ENCODE measurements around the gene ASIC2.

ASIC2 gene

DNA sequence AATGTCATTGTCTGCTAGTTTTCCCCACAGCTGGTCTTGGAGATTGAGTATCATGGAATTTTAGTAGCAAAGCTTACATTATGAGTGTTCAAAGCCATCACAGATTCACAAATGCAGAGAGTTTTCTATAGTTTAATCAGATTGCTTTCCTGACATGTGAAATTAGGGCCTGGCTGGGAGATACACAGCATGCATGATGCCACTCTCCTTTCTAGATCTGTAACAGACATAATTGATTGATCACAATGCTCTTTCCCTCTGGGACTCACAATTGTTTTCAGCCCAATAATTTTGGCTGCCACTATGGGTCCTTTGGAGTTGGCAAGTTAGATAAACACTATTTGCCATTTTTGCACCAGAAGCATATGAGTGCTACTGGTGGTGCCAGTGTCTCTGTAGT, 168.9 kb downstream of the ASIC2 start:
- no peak overlapping the region for H3K4me3 ChIP-seq (ENCODE audit: low read length)
- TF ChIP-seq ZNF274 (IDR thresholded peaks at IDR 0.05; ENCODE audit: low read depth, low read length): no peak

DNA sequence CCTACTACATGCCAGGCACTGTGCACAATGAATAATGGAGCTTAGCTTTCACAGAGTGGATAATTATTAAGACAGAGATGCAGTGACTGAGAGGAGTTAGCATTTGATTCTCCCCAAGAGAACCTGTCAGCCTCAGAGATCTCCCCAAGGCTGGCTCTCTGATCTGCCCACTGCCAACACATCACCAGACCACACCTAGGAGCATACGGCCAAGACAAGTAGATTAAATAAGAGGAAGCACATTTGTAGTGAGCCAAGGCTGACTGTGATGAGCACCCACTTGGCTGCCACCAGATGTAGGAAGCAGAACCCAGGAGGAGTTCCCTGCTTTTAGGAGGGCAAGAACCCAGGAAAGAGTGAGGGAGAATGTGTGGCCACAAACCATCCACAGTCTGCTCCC, 171.3 kb downstream of the ASIC2 start:
- TF ChIP-seq ZNF274 (IDR thresholded peaks at IDR 0.05; ENCODE audit: low read depth, low read length): no peak
- H3K4me3 ChIP-seq (ENCODE audit: low read length): no peak overlapping the region

DNA sequence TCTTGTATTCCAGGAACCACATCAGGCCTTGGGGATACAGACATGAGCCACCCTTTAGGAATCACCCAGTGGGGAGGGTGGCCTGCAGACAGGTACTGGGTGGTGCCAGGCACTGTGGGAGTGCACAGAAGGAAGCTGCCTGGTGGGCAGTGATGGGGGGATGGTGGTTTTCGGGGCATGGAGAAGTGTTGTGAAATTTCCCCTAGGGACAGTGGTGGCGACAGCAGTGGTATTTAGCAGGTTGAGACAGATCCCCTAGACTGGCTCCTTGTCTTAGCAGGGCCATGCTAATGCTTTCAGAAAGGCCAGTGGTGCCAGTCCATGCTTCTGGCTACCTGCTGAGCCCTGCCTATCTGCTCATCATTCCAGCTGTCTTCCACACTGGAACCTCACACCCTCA, 171.8 kb downstream of the ASIC2 start:
- no peak for TF ChIP-seq ZNF274 (IDR thresholded peaks at IDR 0.05; ENCODE audit: low read depth, low read length)
- no peak overlapping the region for H3K4me3 ChIP-seq (ENCODE audit: low read length)

DNA sequence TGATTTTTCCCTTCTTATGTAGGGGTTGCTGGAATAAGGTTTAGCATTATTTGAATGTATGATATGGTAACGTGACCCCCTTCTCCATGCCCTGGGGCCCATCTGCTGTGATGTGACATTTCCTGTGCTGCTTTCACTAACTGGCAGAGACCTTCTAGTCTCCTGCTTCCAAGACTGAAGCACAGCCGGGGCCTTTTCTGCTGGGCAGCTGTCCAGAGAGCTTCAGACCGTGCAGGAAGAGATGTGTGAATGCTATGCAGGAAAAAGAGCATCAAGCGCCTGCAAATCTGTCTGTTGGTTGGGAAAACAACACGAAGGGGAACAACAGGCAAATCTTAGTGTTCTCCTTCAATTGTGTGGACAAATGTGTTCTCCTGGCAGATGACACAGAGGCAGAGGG, 173.0 kb downstream of the ASIC2 start:
- no peak for TF ChIP-seq ZNF274 (IDR thresholded peaks at IDR 0.05; ENCODE audit: low read depth, low read length)
- H3K4me3 ChIP-seq (ENCODE audit: low read length): no peak overlapping the region

DNA sequence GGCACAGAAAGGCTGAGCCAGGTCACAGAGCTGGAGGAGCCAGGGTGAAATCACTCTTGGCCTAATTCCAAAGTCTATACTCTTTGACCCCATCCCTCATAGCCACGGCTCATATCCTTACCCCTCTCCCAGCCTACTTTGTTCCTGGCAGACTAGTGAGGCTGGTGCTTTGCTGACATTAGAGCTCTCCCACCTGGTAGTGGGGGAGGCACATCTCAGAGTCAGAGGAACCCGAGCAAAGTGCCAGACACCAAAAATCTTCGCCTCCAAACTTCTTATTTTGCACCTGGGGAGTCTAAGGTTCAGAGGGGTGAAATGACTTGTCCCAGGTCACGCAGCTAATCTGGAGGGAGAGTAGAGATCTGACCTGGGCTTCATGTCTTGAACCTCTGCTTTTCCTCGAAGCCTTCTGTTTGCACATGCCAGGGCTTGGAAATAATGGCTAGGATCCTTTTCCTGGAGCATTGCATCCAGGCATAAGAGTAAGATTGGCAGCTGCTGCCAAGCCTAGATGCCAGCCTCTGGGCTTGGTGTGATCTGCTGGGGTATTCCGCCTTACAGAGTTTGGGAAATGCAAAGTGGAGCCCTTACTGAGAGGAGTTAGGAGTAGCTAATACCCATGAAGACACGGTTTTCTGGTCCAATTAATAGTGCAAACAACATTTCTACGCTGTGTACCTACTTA, 174.6 kb downstream of the ASIC2 start:
- no peak overlapping the region for H3K4me3 ChIP-seq (ENCODE audit: low read length)
- no peak for TF ChIP-seq ZNF274 (IDR thresholded peaks at IDR 0.05; ENCODE audit: low read depth, low read length)

DNA sequence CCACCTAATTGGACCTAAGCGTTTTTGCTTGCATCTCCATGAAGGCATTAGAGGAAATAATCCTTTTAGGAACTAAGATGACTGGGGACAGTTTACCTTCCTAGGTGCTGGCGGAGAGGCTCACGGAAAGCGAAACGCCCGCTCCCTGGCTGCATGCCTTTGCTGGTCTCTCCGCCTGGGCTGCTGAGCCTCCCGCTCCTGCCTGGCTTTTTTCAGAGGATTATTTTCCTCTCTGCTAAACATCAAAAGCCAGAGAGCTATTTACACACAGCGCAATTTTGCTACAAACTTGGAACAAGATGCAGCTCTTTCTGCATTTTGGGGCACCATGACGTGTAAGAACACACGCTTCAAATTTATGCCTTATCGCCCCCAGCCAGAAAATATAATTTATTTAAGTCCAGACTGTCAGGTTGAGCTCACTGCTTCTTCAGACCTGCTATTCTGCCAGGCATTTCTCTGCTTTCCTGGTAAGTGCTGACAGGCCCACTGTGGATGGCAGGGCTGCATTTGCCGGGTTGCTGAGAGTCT, 177.0 kb downstream of the ASIC2 start:
- no peak for TF ChIP-seq ZNF274 (IDR thresholded peaks at IDR 0.05; ENCODE audit: low read depth, low read length)
- H3K4me3 ChIP-seq (ENCODE audit: low read length): no peak overlapping the region

DNA sequence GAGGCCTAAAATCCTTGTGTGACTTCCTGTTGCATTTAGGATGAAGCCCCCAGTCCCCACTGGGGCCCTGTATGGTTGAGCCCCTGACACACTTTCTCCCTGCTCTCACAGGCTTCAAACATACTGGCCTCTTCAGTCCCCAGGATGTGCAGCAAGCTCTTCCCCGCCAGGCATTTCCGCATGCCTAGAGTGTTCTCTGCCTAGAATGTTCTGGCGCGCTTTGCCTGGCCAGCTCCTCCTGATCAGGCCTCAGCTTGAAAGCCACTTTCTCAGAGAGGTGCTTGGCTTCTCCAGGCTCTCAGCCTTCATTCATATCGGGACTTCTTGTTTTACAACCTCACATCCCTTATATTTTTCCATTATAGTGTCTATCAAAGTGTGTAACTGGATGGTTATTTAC, 177.7 kb downstream of the ASIC2 start:
- no peak for TF ChIP-seq ZNF274 (IDR thresholded peaks at IDR 0.05; ENCODE audit: low read depth, low read length)
- no peak overlapping the region for H3K4me3 ChIP-seq (ENCODE audit: low read length)

DNA sequence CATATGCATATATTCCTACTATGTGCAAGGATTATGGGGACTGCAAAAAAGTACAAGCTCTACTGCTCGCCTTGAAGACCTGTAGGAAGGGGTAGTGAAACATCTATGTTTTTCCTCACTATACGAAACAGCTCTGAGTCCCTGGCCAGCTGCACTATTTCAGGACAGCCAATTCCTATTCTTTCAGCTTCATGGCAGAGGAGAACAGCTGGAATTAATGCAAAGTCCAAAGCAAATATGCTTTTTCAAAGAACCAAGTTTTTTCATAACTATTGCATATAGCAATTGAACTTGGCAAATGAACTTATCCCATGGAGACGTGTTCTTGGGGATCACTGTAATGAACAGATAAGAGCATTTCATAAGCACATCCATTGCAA, 179.1 kb downstream of the ASIC2 start:
- no peak for TF ChIP-seq ZNF274 (IDR thresholded peaks at IDR 0.05; ENCODE audit: low read depth, low read length)
- H3K4me3 ChIP-seq (ENCODE audit: low read length): no peak overlapping the region

DNA sequence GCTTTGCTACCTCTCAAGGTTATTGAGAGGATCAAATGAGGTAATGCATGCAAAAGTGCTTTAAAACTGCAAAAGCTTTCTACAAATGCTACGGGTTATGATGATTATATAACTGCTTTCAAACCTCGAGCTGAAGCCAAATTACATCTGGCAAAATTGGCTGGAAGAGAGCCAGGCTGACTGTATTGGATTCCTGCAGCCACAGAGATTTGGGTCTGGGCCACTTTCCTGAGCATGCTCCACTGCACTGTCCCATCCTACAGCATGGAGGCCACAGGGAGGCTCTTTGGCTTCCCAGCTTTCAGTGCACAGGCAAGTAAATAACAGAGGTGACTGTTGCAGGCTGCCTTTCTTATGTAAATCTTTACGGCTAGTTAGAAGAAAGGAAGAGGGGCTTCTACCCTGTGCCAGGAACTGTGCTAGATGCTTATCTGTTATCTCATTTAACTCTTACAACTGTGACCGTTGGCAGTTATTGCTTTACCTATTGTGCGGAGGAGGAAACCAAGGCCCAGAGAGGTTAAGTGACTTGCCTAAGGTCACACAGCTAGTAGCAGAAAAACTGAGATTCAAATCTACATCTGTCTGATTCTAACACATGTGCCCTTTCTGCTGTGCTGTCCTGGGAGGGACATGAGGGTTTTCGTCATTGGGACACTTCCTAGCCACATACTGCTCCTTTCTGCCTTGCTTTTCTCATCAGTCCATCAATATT, 179.7 kb downstream of the ASIC2 start:
- no peak overlapping the region for H3K4me3 ChIP-seq (ENCODE audit: low read length)
- TF ChIP-seq ZNF274 (IDR thresholded peaks at IDR 0.05; ENCODE audit: low read depth, low read length): no peak

DNA sequence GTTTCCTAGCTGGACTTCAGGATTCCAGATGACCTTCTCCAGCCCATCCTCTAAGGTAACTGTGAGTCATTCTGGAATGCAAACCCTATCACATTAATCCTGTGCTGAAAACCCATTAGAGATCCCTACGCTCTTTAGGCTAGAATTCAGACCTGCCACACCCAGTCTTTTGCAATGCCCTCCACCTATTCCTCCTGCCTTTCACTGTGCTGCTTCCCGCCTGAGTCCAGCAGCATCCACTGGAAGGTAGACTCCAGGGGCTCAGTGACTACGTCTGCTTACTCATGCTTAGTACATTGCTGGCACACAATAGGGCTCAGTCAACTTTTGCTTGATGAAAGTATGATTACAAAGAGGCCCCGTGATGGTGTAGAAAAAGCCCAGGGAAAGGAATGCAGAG, 180.3 kb downstream of the ASIC2 start:
- no peak for TF ChIP-seq ZNF274 (IDR thresholded peaks at IDR 0.05; ENCODE audit: low read depth, low read length)
- no peak overlapping the region for H3K4me3 ChIP-seq (ENCODE audit: low read length)

DNA sequence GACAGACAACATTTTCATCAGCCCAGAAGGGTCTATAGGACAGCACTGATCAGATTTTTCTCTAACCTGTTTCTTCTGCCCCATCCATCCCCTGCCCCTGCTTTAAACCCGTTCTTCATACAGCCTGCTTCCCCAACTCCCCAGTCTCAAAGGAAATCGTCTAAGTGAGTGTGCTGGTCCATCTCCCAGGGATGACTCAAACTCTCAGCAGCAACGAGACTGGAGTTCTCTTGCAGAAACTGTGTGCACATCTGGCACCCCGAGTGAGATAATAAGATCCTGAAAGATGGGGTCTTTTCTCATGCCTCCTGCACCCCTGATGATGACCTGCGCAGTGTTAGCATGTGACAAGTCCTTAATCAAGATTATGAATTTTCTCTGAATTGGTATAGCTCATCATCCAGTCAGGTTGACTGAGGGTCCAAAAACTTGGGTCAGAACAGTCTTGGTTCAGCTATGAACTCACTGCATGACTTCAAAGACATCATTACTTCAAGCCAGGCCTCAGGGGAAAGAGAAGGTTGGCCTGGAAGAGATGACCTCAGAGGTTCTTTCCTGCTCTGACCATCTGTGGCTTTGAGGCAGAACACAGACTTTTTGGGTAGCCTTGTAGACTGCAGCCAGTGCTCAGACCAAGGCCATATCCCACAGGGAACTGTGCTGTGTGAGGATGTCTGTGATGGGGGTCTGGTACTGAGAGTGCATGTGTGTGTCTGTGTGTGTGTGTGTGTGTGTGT, 183.6 kb downstream of the ASIC2 start:
- H3K4me3 ChIP-seq (ENCODE audit: low read length): no peak overlapping the region
- no peak for TF ChIP-seq ZNF274 (IDR thresholded peaks at IDR 0.05; ENCODE audit: low read depth, low read length)

DNA sequence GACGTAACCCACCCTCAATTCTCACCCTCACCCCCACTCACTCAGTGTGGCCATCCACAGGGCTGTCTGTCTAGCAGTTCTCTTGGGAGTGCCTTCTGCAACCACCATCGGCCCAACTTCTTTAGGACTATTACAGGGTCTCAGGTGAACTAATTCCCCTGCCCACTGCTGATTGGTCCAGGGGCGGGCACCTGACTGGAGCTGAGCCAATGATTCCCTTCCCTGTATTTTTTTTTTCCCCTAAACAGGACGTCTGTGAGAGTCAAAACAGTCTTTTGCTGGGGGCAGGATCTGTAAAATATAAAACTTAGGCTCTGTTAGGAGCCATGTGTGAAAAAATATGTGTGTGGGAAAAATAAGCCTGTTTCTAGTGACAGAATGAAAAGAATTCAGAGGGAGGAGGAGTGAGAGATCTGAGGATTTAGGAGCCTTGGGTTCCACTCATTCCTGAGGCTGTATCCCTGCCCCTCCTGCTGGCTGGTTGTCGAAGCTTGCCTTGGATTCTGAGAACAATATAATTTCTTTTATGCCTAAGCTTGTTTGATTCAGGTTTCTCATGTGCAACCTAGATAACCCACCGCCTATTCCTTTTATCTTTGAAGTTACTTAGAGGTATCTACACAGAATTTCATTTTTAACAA, 186.4 kb downstream of the ASIC2 start:
- TF ChIP-seq ZNF274 (IDR thresholded peaks at IDR 0.05; ENCODE audit: low read depth, low read length): no peak
- H3K4me3 ChIP-seq (ENCODE audit: low read length): no peak overlapping the region

DNA sequence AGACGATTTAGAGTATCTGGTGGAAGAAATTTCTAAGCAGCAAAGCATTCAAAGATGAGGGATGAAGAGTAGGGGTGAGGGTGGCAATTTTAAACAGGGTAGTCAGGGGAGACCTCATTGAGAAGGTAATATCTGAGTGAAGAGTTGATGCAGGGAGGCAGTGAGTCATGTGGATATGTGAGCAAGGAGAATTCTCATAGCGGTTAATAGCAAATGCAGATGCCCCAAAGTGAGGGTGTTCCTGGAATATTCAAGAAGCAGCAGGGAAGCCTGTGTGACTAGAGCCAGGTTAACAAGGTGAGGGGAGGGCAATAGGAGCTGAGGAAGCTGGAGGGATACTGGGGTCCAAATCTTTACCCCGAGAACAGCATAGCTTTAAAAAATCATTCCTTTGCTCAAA, 187.2 kb downstream of the ASIC2 start:
- no peak for TF ChIP-seq ZNF274 (IDR thresholded peaks at IDR 0.05; ENCODE audit: low read depth, low read length)
- H3K4me3 ChIP-seq (ENCODE audit: low read length): no peak overlapping the region

DNA sequence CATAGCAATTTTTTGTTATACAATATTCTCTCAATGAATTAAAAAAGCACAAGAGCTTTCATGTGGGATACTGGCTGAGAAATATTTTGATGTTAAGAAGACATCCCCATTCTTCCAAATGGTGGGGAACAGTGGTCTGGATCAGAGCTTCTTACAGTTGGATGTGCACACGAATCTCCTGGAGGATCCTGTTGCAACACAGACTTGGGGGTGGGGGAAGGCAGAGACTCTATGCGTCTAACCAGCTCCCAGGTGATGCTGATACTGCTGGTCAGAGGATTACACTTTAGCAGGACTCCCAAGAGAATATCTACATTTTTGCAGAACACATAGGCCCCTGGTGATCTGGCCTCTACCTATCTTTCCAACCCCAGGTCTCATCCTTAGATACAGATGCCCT, 193.2 kb downstream of the ASIC2 start:
- H3K4me3 ChIP-seq (ENCODE audit: low read length): no peak overlapping the region
- TF ChIP-seq ZNF274 (IDR thresholded peaks at IDR 0.05; ENCODE audit: low read depth, low read length): no peak
